WERI-Rb-1 (cell line): ENCODE measurements around the gene SYTL5.

Experiments
- DNase-seq: peaks from one replicate; pipeline ENCODE4 v3.0.0-alpha.2; 2020
- H3K27ac ChIP-seq: fragments of 250-450 bp; sonication (Bioruptor Pico); 2 replicates; pipeline ENCODE4 v1.5.1; 2020; ENCODE audit warnings: mild to moderate bottlenecking, moderate library complexity
- H3K27me3 ChIP-seq: fragments of 250-450 bp; sonication (Bioruptor Pico); 2 replicates; pipeline ENCODE4 v1.5.1; 2021; ENCODE audit warnings: mild to moderate bottlenecking, low read depth, moderate library complexity; ENCODE audit not compliant: insufficient read depth, severe bottlenecking
- H3K36me3 ChIP-seq: fragments of 250-450 bp; sonication (Bioruptor Pico); 2 replicates; pipeline ENCODE4 v1.5.1; 2020; ENCODE audit warnings: mild to moderate bottlenecking, moderate library complexity
- H3K4me3 ChIP-seq: 2 replicates; pipeline ENCODE4 v1.5.1; 2011; ENCODE audit warnings: low read depth, mild to moderate bottlenecking, control low read depth, low read length
- H3K9me3 ChIP-seq: fragments of 250-450 bp; sonication (Bioruptor Pico); 2 replicates; pipeline ENCODE4 v1.5.1; 2021; ENCODE audit warnings: mild to moderate bottlenecking, moderate library complexity; ENCODE audit not compliant: severe bottlenecking
- TF ChIP-seq, protein P1 (sequence below): IDR thresholded peaks from 2 replicates; pipeline ENCODE4 v1.5.1; 2011; ENCODE audit warnings: low read depth, mild to moderate bottlenecking, control low read depth, inconsistent platforms, low read length

Gene SYTL5

DNA sequence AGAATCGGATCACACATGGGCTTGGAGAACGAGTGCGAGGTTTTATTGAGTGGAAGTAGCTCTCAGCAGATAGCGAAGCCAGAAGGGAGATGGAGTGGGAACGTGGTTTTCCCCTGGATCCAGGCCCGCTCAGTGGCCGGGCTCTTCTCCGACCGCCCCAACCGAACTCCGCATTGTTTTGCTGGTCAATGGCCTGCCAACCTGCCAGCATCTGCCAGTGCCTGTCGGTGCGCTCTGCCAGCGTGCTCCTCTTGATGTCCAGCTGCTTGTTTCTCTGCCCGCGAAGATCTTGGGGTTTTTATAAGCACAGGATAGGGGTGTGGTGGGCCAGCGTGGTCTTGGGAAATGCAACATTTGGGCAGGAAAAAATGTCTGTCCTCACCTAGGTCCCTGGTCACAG, 5.6 kb upstream of the SYTL5 start:
- Histone ChIP-seq H3K27me3 (peaks cover 2% of the 10 kb centered on the region), H3K4me3 (no peak overlapping the region), H3K9me3 (no peaks in the 10 kb centered on the region), H3K36me3 (no peaks in the 10 kb centered on the region), H3K27ac (no peak overlapping the region)
- TF ChIP-seq, protein P1, sequence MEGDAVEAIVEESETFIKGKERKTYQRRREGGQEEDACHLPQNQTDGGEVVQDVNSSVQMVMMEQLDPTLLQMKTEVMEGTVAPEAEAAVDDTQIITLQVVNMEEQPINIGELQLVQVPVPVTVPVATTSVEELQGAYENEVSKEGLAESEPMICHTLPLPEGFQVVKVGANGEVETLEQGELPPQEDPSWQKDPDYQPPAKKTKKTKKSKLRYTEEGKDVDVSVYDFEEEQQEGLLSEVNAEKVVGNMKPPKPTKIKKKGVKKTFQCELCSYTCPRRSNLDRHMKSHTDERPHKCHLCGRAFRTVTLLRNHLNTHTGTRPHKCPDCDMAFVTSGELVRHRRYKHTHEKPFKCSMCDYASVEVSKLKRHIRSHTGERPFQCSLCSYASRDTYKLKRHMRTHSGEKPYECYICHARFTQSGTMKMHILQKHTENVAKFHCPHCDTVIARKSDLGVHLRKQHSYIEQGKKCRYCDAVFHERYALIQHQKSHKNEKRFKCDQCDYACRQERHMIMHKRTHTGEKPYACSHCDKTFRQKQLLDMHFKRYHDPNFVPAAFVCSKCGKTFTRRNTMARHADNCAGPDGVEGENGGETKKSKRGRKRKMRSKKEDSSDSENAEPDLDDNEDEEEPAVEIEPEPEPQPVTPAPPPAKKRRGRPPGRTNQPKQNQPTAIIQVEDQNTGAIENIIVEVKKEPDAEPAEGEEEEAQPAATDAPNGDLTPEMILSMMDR: no peak
- DNase-seq: no peak

DNA sequence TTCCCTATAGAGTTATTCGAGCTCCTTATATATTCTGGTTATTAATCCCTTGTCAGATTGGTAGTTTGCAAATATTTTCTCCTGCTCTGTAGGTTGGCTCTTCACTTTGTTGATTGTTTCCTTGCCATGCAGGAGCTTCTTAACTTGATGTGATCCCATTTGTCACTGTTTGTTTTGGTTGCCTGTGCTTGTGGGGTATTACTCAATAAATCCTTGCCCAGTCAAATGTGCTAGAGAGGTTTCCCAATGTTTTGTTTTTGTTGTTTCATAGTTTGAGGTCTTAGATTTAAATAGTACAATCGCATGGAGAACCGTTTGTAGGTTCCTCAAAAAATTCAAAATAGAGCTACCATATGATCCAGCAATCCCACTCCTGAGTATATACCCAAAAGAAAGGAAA, 2.3 kb upstream of the SYTL5 start:
- Histone ChIP-seq H3K27me3 (no peaks in the 10 kb centered on the region), H3K36me3 (no peaks in the 10 kb centered on the region), H3K9me3 (no peaks in the 10 kb centered on the region), H3K4me3 (no peak overlapping the region), H3K27ac (no peak overlapping the region)
- TF ChIP-seq, protein P1: no peak
- DNase-seq: no peak

DNA sequence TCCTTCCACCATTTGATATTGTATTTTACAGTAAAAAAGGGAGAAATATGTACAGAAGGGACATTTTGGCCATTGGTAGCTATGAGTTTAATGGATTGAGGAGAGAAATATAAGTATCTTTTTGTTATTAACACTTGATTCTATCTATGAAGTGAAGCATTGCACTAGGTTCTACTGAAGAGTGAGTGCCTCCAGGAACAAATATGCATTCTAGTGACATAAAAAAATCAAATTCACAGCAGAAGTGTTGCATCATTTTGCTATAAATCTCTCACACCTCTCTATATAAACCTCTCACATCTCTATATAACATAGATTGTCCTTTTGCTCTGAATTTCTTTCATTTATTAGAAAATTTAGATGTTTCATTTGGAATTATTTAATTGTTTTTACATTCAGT, 425 bp downstream of the SYTL5 start:
- H3K9me3 ChIP-seq: no peaks in the 10 kb centered on the region
- no peak overlapping the region for H3K4me3 ChIP-seq
- DNase-seq: no peak
- peaks cover under 1% of the 10 kb centered on the region for H3K27me3 ChIP-seq
- H3K36me3 ChIP-seq: no peaks in the 10 kb centered on the region
- no peak overlapping the region for H3K27ac ChIP-seq
- TF ChIP-seq, protein P1: no peak

DNA sequence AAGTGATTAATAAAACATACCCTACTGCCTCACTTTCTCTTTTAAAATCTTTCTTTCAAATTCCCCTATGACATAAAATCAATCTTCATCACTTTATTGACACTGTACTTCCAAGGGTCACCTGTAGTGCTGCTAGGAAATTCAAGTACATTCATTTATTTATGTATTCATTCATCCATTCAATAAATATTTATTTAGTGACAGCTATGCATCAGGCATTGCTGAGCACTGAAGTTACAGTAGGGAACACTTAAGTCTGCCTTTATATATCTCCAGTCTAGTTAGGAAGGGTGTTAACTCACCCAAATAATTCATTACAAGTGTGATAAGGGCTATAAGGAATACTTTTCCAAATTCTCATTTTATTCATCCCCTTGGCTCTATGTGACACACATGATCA, 2.3 kb downstream of the SYTL5 start:
- TF ChIP-seq, protein P1: no peak
- Histone ChIP-seq H3K27ac (no peak overlapping the region), H3K4me3 (no peak overlapping the region), H3K9me3 (no peaks in the 10 kb centered on the region), H3K36me3 (no peaks in the 10 kb centered on the region), H3K27me3 (peaks cover 5% of the 10 kb centered on the region)
- DNase-seq: no peak

DNA sequence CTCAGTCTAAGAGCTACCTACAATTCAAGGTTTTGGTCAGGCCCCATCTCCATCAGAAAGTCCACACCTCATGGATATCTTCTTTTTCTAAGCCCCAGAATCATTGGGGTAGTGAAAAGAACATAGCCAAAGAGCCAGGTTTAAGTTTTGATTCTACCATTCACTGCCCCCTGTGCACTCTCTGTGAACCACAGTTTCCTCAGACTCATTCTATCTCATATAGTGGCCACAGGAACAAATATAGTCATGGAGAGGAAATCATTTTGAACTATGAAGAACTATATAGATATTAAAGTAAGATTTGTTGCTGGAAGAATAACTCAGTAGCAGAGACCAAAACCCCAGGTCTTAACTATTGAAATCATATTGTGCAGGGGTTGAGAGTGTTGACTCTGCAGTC, 3.3 kb downstream of the SYTL5 start:
- Histone ChIP-seq H3K36me3 (no peaks in the 10 kb centered on the region), H3K27ac (no peak overlapping the region), H3K4me3 (no peak overlapping the region), H3K27me3 (peaks cover 5% of the 10 kb centered on the region), H3K9me3 (no peaks in the 10 kb centered on the region)
- no peak for DNase-seq
- TF ChIP-seq, protein P1: no peak

DNA sequence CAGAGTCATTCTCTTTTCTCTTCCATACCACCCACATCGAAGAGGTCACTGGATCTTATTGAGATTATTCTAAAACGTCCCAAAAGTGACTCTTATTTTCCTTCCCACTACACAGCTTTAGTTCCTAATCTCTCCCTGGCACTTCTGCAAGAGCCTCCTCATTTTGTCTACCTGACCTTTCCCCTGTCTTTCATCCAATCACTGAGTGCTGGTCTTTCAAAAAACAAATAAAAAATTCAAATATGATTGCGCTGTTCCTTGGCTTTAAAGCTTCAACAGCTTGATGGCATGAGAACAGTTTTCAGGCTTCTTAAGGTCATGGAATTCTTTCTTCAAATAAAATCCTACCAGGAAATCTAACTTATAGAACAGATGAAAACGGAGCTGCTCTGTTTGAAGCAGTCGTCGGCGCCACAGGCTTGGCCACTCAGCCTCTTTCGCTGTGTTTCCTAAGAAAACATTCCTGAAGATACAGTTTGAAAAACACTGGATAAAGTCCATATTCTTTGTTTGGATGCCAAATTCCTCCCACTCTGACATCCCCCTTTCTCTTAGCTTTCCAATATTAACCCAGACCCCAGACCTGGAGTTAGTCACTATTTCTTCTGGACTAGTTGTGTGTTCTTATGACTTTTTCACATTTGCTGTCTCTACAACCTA, 12.5 kb downstream of the SYTL5 start:
- Histone ChIP-seq H3K27me3 (no peaks in the 10 kb centered on the region), H3K9me3 (peaks cover 10% of the 10 kb centered on the region), H3K27ac (no peak overlapping the region), H3K4me3 (no peak overlapping the region), H3K36me3 (no peaks in the 10 kb centered on the region)
- TF ChIP-seq, protein P1: no peak
- no peak for DNase-seq
